Sigmoid colon (tissue), 4 donors: ENCODE data around the gene COL1A2.

Source experiments
- CTCF ChIP-seq, 4 experiments: fragments of 450-650 bp in 3 of 4; fragments of 200-600 bp in 1 of 4; IDR thresholded peaks; one replicate each; pipeline ENCODE4 v1.5.1; 2016 to 2019; ENCODE audit warnings: antibody characterized with exemption in 4 of 4, mild to moderate bottlenecking in 3 of 4, moderate library complexity in 2 of 4
- EP300 ChIP-seq, 4 donors: sonication (generic); formaldehyde crosslinking; IDR thresholded peaks; one replicate each; pipeline ENCODE4 v1.6.1; 2017; ENCODE audit warnings: antibody characterized with exemption in 4 of 4
- POLR2A ChIP-seq, 2 donors: fragments of 450-650 bp; IDR thresholded peaks; one replicate each; pipeline ENCODE4 v1.6.1; 2016; ENCODE audit warnings: antibody characterized with exemption in 2 of 2, mild to moderate bottlenecking in 2 of 2, moderate library complexity in 2 of 2
- POLR2AphosphoS5 ChIP-seq, 4 donors: sonication (generic); formaldehyde crosslinking; IDR thresholded peaks; one replicate each; pipeline ENCODE4 v1.6.1; 2017; ENCODE audit warnings: antibody characterized with exemption in 4 of 4

- TF ChIP-seq CTCF (IDR thresholded peaks at IDR 0.05) (no peak), EP300 (IDR thresholded peaks at IDR 0.05) (no peak), POLR2AphosphoS5 (IDR thresholded peaks at IDR 0.05) (peak in 3 of 4 donors; percentile 35 to 43 (median 42)), POLR2A (IDR thresholded peaks at IDR 0.05) (no peak)
Measured at GRCh38 chr7:94396596-94396995, 1.9 kb downstream of the COL1A2 start.
